HG03378 (cell line): ENCODE results near the gene NT5M.

Experiments used
- ATAC-seq: cut with Tn5 transposase; IDR thresholded peaks from one replicate; pipeline ENCODE4 v1.9.1; 2021; ENCODE audit warnings: mild to moderate bottlenecking, moderate library complexity; ENCODE audit not compliant: unreplicated experiment

NT5M gene

GRCh38 chr17:17387498-17388362 is 84.6 kb downstream of the NT5M start:
- ATAC-seq, result no peak

GRCh38 chr17:17388657-17389496 is 85.7 kb downstream of the NT5M start:
- ATAC-seq, result no peak

GRCh38 chr17:17391668-17392370 is 88.6 kb downstream of the NT5M start:
- no peak for ATAC-seq

DNA sequence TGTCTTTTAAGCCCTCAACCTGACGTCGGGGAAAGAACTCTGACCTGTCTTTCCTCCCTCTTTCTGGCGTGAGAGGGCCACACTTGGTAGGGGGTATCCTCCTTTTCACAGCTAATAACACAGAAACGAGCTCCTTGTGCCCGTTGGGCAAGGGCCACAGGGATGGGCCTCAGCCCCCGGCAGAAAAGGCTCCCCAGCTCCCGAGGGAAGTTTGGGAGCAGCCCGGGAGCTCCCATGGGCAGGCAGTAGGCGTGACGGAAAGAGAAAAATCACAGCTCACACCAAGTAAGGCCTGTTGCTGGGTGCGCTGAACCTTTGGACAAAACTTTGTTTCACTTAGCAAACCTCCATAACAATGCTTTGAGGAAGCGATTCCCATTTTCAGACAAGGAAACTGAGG is 90.8 kb downstream of the NT5M start:
- no peak for ATAC-seq

GRCh38 chr17:17394494-17394893 is 91.3 kb downstream of the NT5M start:
- no peak for ATAC-seq

DNA sequence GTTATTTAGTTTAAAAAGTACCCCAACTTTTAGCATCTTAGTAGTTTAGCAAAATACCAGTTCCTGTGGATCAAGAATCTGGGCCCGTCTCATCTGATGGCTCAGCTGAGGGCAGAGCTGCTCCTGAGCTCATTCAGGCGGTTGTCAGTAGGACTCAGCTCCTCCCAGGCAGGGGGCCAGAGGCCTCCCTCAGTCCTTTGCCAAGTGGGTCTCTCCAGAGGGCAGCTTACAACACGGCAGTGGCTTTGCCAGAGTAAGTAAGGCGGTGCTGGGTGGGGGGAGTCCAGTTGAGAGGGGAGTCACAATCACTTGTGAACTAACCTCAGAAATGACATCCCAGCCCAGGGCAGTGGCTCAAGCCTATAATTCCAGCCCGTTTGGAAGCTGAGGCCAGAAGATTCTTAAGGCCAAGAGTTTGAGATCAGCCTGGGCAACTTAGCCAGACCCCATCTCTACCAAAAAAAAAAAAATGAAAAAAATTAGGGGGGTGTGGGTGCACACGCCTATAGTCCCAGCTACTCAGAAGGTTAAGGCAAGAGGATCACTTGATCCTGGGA is 92.2 kb downstream of the NT5M start:
- no peak for ATAC-seq

DNA sequence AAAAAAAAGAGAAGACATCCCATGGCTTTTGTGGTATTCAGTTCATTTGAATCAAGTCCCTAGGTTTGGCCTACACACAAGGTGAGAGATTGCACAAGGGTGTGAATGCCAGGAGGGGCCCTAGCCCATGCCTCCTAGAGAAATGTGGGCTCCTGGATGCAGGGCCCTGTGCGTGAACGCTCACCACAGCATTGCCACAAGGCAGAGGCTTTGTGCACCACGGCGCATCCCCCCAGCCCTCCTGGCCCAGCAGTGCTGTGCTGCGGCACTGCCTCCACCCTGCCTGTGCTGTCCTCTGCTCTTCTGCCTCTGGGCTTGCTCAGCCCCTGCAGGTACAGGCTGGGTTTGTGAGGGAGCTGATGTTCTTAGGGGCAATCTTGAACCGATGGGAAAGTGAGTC is 92.7 kb downstream of the NT5M start:
- no peak for ATAC-seq
